Ureter (tissue), 1 donor: ENCODE measurements around the gene PSMD13. TPM values are rescaled to one million over a fixed set of nuclear protein-coding genes. Genes with fewer than 3 reads are reported as not detected.

Experiments used
- DNase-seq: peaks from one replicate; pipeline ENCODE4 v3.0.0-alpha.2; 2020; ENCODE audit warnings: low spot score
- total RNA-seq: library from RNA; stranded (reverse); gene quantifications from one replicate; pipeline ENCODE4 v1.2.4, GENCODE V29; 2023
- donor health status: DM: yes; HTN: yes; CAD: no.

PSMD13 gene
- total RNA-seq, 1 donor from 2014 or later: 87.5 TPM

DNA sequence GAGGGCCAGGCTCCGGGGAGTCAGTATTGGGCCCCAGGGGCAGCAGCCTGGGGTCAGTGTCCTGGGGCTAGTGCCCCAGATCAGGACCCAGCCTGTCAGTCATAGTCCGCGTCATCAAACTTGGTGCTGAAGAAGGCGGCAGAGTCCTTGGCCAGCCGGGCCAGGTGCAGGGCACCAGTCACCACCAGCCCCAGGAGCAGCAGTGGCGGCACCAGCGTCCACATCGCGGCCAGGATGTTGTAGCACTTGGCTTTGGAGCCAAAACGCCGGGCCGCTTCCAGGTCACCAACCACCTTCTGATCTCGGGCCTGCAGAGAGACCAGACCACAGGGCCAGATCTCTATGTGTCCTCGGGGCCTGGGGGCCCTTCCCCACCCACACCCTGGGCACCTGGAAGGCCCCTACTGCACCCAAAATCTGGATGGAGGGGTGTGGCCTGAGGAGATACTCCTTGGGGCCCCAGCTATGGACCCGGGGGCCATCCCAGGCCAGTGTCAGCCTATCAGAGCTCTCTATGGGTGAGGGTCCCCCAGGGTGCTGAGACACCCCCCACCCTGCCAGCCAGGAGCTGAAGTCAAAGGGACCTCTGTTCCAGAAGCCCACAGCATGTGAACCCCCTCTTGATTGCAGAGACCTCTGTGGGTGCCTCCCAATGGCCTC lies 61.8 kb downstream of the PSMD13 start:
- no peak for DNase-seq

DNA sequence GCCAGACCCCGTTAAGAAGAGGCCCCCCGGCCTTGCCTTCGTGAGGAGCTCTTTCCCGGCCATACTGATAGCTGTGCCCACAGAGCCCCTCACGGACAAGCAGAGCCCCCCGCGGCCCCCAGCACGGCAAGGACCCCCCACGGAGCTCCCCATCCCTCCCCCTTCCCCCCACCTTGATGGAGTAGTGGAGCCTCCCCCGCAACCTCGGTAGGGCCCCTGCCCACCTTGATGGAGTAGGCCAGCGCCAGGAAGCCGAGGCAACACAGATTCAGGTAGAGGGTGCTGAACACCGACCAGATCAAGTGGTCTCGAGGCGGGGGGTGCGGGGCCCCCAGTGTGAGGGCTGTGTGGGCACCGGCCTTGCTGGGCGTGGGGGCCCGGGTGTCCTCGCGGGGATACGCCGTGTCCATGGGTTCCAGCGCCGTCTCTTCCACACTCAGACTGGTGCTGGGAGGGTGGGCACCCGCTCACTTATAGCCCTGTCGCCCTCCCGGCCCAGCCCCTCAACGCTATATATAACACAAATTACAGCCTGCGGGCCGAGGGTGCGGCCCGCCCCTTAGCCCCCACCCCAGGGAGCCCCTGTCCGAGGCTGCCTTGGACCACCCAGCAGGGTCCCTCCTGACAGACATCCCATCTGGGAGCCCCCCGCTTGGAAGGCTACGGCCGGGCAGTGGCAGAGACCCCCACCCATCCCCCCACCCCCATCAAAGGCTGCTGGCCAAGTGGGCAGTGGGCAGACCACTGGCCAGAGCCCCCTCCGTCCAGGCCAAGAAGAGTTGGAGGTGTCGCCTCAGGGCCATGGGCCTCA lies 62.5 kb downstream of the PSMD13 start, which contains the start of gene IFITM5:
TSS of gene IFITM5 (minus strand) at position 446 of the 811 bp plus-strand sequence. CDS start at position 410, 36 bp downstream.
- no peak for DNase-seq

DNA sequence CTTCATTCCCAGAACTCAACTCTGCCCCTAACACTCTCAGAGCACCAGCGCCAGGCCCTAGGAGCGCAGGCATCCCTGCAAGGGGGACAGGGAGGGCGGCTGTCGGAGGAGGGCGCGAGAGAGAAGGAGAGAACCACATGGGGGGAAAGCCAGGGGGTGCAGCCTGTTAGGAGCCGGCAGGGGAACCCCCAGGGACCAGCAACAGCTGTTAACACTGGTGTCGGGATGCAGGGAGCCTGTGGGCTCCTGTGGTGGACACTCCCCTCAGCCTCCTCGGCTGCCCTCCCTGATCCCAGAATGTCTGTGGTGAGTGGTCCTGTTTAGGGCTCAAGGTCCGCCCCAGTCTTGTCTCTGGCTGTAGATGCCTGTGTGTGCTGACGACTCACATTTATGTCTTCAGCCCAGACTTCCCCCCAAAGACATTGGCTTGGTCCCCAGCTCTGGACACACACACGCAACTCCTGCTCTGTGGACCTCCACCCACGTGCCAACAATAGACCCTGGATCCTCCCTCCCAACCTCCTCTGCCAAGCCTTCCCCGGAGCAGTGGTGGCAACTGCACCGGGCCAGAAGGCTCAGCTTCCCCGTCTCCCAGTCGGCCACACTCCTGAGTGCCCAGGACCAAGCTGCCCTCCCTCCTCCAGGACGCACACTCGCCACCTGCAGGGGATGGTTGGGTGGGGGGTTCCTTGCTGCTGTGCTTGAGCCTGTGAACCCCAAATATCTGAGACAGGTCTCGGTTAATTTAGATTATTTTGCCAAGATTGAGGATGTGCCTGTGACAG lies 63.4 kb downstream of the PSMD13 start:
- no peak for DNase-seq

Other genes with a start within 250 kb of the PSMD13 start
- not detected for gene SCGB1C1, start 43.9 kb upstream of the PSMD13 start, total RNA-seq
- gene BET1L, start 29.6 kb upstream of the PSMD13 start, total RNA-seq: 59.9 TPM
- 108 TPM for gene RIC8A, start 29.3 kb upstream of the PSMD13 start, total RNA-seq
- gene SIRT3, start 634 bp upstream of the PSMD13 start, total RNA-seq: 13.9 TPM
- 0.36 TPM for gene NLRP6, start 41.4 kb downstream of the PSMD13 start, total RNA-seq
- gene PGGHG, start 52.1 kb downstream of the PSMD13 start, total RNA-seq: 45.0 TPM
- gene IFITM5, start 62.5 kb downstream of the PSMD13 start, total RNA-seq: not detected
- gene IFITM2, start 70.8 kb downstream of the PSMD13 start, total RNA-seq: 408 TPM
- gene IFITM1, start 77.1 kb downstream of the PSMD13 start, total RNA-seq: 150 TPM
- gene IFITM3, start 83.9 kb downstream of the PSMD13 start, total RNA-seq: 536 TPM
- gene B4GALNT4, start 132.5 kb downstream of the PSMD13 start, total RNA-seq: 3.3 TPM
- 78.5 TPM for gene PKP3, start 157.2 kb downstream of the PSMD13 start, total RNA-seq
- gene SIGIRR, start 178.0 kb downstream of the PSMD13 start, total RNA-seq: 73.9 TPM
- 17.9 TPM for gene ANO9, start 205.0 kb downstream of the PSMD13 start, total RNA-seq
- 28.6 TPM for gene PTDSS2, start 213.3 kb downstream of the PSMD13 start, total RNA-seq